ENCODE measurements around the gene GREB1. TPM values are rescaled to one million over a fixed set of nuclear protein-coding genes. Genes with fewer than 3 reads are reported as not detected.

The GREB1 gene
- total RNA-seq, 1 experiment from 2014 or later = 0.90 TPM

GRCh38 chr2:11610624-11611242, 76.9 kb downstream of the GREB1 start:
- H3K27ac Mint-ChIP-seq (ENCODE audit: unreplicated experiment) = no peak overlapping the region
- no peaks in the 10 kb centered on the region for H3K36me3 Mint-ChIP-seq (ENCODE audit: insufficient read depth, unreplicated experiment)
- H3K4me1 Mint-ChIP-seq (ENCODE audit: low read depth, unreplicated experiment) = peaks cover 8% of the 10 kb centered on the region
- BruUV-seq (replicated peaks) = no TSS peak
- intact Hi-C loops (cut with micrococcal nuclease; ENCODE audit: unreplicated experiment) = no loop called here
- H3K4me3 Mint-ChIP-seq (ENCODE audit: low read depth, unreplicated experiment) = no peak overlapping the region
- CTCF ChIA-PET = no interaction called here
- no peaks in the 10 kb centered on the region for H3K9me3 Mint-ChIP-seq (ENCODE audit: low read depth, unreplicated experiment)
- no peak for DNase-seq
- no peak for TF ChIP-seq CTCF (IDR thresholded peaks at IDR 0.05; ENCODE audit: unreplicated experiment)
- peaks cover 24% of the 10 kb centered on the region for H3K27me3 Mint-ChIP-seq (ENCODE audit: unreplicated experiment)

- BruUV-seq (replicated peaks) = no TSS peak
- intact Hi-C loops (cut with micrococcal nuclease; ENCODE audit: unreplicated experiment) = no loop called here
- no peak for TF ChIP-seq CTCF (IDR thresholded peaks at IDR 0.05; ENCODE audit: unreplicated experiment)
- H3K4me3 Mint-ChIP-seq (ENCODE audit: low read depth, unreplicated experiment) = no peak overlapping the region
- DNase-seq = no peak
- H3K9me3 Mint-ChIP-seq (ENCODE audit: low read depth, unreplicated experiment) = no peaks in the 10 kb centered on the region
- no peak overlapping the region for H3K27ac Mint-ChIP-seq (ENCODE audit: unreplicated experiment)
- no peaks in the 10 kb centered on the region for H3K36me3 Mint-ChIP-seq (ENCODE audit: insufficient read depth, unreplicated experiment)
- peaks cover 30% of the 10 kb centered on the region for H3K27me3 Mint-ChIP-seq (ENCODE audit: unreplicated experiment)
- CTCF ChIA-PET = no interaction called here
- peaks cover 8% of the 10 kb centered on the region for H3K4me1 Mint-ChIP-seq (ENCODE audit: low read depth, unreplicated experiment)
Measured at GRCh38 chr2:11611251-11611650, 77.4 kb downstream of the GREB1 start.

DNA sequence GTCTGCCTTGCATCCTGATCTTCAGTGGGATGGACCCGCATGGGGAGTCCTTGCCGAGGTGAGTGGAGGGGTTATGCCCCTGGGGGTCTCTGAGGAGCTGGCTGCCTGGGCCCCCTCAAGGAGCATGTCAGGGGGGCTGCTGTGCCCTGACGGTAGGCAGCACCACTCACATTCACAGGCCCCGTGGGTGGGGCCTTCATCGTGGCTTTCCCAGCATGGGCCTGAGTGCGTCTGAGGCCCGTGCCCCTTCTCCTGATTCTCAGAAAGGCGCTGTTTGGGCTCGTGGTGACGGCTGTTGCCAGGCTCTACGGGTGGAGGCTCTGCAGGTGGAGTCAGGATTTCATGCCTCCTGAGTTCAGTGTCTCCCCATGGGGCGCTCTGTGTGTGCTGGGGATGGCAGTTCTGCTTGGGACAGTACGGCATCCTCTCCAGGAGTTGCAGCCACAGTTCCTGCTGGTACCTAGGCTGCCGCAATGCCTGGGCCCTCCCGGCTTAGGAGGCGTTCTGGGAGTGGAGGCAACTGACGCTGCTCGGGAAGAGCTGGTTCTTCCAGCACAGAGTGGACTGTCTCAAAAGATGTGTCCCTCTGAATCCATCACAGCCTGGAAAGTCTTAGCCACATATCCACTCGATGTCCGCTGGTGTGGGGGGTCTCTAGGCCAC, 78.8 kb downstream of the GREB1 start:
- Mint-ChIP-seq H3K27ac (ENCODE audit: unreplicated experiment) (no peak overlapping the region), H3K27me3 (ENCODE audit: unreplicated experiment) (peaks cover 42% of the 10 kb centered on the region), H3K9me3 (ENCODE audit: low read depth, unreplicated experiment) (no peaks in the 10 kb centered on the region), H3K36me3 (ENCODE audit: insufficient read depth, unreplicated experiment) (no peaks in the 10 kb centered on the region), H3K4me3 (ENCODE audit: low read depth, unreplicated experiment) (no peak overlapping the region), H3K4me1 (ENCODE audit: low read depth, unreplicated experiment) (peaks cover 8% of the 10 kb centered on the region)
- CTCF ChIA-PET = interaction anchor here (0.8 to 1.0 kb wide), 2 partner anchors 10 to 169 kb away, joined by 5 to 7 read pairs; no protein-coding TSS in a partner anchor
- DNase-seq = no peak
- TF ChIP-seq CTCF (IDR thresholded peaks at IDR 0.05; ENCODE audit: unreplicated experiment) = no peak
- no TSS peak for BruUV-seq (replicated peaks)
- intact Hi-C loops (cut with micrococcal nuclease; ENCODE audit: unreplicated experiment) = no loop called here

DNA sequence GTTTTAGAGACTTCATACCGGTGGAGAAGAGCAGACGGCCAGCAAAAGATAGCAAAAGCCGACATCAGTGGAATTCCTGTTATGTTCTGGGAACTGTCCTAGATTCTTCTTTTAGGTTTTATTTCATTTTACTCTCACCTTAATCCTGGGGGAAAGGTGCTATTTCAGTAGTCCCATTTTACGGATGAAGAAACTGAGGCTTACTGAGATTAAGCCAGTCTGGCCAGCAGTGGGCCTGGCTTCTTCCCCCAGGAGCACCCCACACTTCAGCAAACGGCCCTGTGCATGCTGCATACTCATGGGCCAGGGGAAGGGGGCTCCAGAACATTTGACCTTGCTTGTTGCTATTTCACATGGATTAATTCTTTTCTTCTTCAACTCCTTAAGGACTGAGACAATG, 79.5 kb downstream of the GREB1 start:
- TF ChIP-seq CTCF (IDR thresholded peaks at IDR 0.05; ENCODE audit: unreplicated experiment) = no peak
- Mint-ChIP-seq H3K27ac (ENCODE audit: unreplicated experiment) (no peak overlapping the region), H3K4me3 (ENCODE audit: low read depth, unreplicated experiment) (no peak overlapping the region), H3K4me1 (ENCODE audit: low read depth, unreplicated experiment) (peaks cover 8% of the 10 kb centered on the region), H3K9me3 (ENCODE audit: low read depth, unreplicated experiment) (no peaks in the 10 kb centered on the region), H3K36me3 (ENCODE audit: insufficient read depth, unreplicated experiment) (no peaks in the 10 kb centered on the region), H3K27me3 (ENCODE audit: unreplicated experiment) (peaks cover 41% of the 10 kb centered on the region)
- no peak for DNase-seq
- no TSS peak for BruUV-seq (replicated peaks)
- intact Hi-C loops (cut with micrococcal nuclease; ENCODE audit: unreplicated experiment) = no loop called here
- CTCF ChIA-PET = no interaction called here

Data from Calu3 (cell line).